ENCODE data around the gene ALDH3A2.

The ALDH3A2 gene

DNA sequence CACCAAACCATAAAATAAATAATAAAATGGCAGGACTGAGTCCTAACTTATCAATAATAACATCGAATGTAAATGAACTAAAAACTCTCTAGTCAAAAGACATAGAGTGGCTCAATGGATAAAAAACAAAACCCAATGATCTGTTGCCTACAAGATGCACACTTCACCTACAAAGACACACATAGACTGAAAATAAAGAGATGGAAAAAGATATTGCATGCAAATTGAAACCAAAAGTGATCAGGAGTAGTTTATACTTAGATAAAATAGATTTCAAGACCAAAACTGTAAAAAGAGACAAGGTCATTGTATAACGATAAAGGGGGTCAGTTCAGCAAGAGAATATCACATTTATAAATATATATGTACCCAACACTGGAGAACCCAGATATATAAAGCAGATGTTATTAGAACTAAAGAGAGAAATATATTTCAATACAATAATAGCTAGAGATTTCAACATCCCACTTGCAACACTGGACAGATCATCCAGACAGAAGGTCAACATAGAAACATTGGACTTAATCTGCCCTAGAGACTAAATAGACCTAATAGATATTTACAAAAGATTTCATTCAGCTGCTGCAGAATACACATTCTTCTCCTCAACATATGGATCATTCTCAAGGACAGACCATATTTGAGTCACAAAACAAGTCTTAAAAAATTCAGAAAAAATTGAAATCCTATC, 38.0 kb downstream of the ALDH3A2 start:
- TF ChIP-seq POLR2AphosphoS5 (IDR thresholded peaks at IDR 0.05; ENCODE audit: low read depth, low read length) (no peak), REST (IDR thresholded peaks at IDR 0.05; ENCODE audit: insufficient read depth in 1 of 2, low read depth in 2 of 2, low read length in 2 of 2) (no peak), TAF1 (IDR thresholded peaks at IDR 0.05; ENCODE audit: borderline replicate concordance, insufficient read depth, low read length) (no peak), FOXP2 (optimal IDR thresholded peaks at IDR 0.05; ENCODE audit: borderline replicate concordance, extremely low read depth, extremely low read length, insufficient read depth) (no peak), SIN3A (IDR thresholded peaks at IDR 0.05; ENCODE audit: borderline replicate concordance, insufficient read depth, low read length) (no peak)

DNA sequence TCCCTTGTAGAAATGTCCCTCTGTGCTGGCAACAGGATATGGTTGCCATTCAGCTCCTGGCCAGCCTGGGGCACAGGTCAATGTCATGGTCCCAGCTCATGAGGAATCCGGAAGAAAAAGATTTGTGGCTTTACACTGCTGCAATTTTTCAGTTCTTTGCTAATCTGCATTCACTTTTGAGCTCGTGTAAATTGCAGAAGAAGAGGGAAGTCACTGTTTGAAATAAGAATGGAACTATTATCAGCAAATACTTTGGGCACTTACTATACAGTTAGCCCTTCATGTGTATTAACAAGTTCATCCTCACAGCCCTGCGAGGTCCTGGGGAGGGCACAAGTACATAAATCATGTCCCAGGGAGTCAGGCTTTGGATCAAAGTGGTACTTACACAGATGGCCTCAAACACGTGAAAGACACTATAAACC, 53.7 kb downstream of the ALDH3A2 start:
- TF ChIP-seq POLR2AphosphoS5 (IDR thresholded peaks at IDR 0.05; ENCODE audit: low read depth, low read length) (no peak), FOXP2 (optimal IDR thresholded peaks at IDR 0.05; ENCODE audit: borderline replicate concordance, extremely low read depth, extremely low read length, insufficient read depth) (no peak), SIN3A (IDR thresholded peaks at IDR 0.05; ENCODE audit: borderline replicate concordance, insufficient read depth, low read length) (no peak), REST (IDR thresholded peaks at IDR 0.05; ENCODE audit: insufficient read depth in 1 of 2, low read depth in 2 of 2, low read length in 2 of 2) (no peak), TAF1 (IDR thresholded peaks at IDR 0.05; ENCODE audit: borderline replicate concordance, insufficient read depth, low read length) (no peak)

- no peak for TF ChIP-seq FOXP2 (optimal IDR thresholded peaks at IDR 0.05; ENCODE audit: borderline replicate concordance, extremely low read depth, extremely low read length, insufficient read depth)
- TF ChIP-seq POLR2AphosphoS5 (IDR thresholded peaks at IDR 0.05; ENCODE audit: low read depth, low read length) = no peak
- no peak for TF ChIP-seq REST (IDR thresholded peaks at IDR 0.05; ENCODE audit: insufficient read depth in 1 of 2, low read depth in 2 of 2, low read length in 2 of 2)
- no peak for TF ChIP-seq TAF1 (IDR thresholded peaks at IDR 0.05; ENCODE audit: borderline replicate concordance, insufficient read depth, low read length)
- TF ChIP-seq SIN3A (IDR thresholded peaks at IDR 0.05; ENCODE audit: borderline replicate concordance, insufficient read depth, low read length) = no peak
Observed at GRCh38 chr17:19703106-19703827, 54.7 kb downstream of the ALDH3A2 start.

DNA sequence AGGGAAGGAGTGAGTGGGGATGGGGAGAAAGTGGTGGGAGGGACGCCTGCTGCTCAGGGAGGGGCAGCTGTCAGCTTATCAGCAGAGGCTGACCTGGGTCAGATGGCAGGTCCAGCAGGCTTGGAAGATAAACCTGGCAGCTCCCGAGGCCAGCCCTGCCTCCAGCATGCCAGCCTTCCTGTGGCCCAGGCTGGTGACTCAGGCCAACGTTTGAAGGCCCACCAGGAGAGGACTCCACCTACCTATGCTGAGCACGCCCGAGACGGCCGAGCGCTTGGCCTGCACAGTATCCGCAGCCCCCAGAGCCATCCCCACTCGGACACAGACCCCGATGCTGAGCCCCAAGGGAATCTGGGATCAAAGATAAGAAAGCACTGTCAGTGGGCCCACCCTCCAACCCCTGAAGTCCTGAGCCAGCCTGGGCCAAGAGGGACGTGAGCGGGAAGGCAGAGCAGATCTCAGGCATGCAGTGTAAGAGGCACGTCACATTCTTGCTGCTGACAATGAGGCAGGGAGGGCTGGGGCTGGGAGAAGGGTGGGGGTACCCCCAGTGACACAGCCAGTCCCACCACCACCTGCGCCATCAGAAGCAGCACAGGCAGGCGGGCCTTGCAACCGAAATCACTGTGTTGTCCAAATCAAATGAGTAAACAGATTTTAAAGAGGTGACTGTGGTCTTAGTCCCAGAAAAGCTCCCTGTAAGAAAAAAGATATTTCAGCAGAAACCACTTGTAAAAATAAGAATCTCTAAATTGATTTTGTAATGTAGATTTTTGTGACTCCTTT, 55.5 kb downstream of the ALDH3A2 start:
- no peak for TF ChIP-seq POLR2AphosphoS5 (IDR thresholded peaks at IDR 0.05; ENCODE audit: low read depth, low read length)
- no peak for TF ChIP-seq TAF1 (IDR thresholded peaks at IDR 0.05; ENCODE audit: borderline replicate concordance, insufficient read depth, low read length)
- TF ChIP-seq REST (IDR thresholded peaks at IDR 0.05; ENCODE audit: insufficient read depth in 1 of 2, low read depth in 2 of 2, low read length in 2 of 2) = no peak
- no peak for TF ChIP-seq SIN3A (IDR thresholded peaks at IDR 0.05; ENCODE audit: borderline replicate concordance, insufficient read depth, low read length)
- no peak for TF ChIP-seq FOXP2 (optimal IDR thresholded peaks at IDR 0.05; ENCODE audit: borderline replicate concordance, extremely low read depth, extremely low read length, insufficient read depth)

Measured in PFSK-1 (cell line).